ENCODE data around the gene MED23. TPM values are rescaled to one million over a fixed set of nuclear protein-coding genes. Genes with fewer than 3 reads are reported as not detected.

Gene MED23
- total and polyA plus RNA-seq, 8 donors, result 9.7 to 22.8 (median 13.2) TPM

GRCh38 chr6:131663578-131664165 is 35.6 kb upstream of the MED23 start:
- no peak for FAIRE-seq
- H3K27me3 ChIP-seq, result no peaks in the 10 kb centered on the region
- intact Hi-C loops (cut with DNase I), result no loop called here
- no peak for DNase-seq
- H3K4me1 ChIP-seq, result no peaks in the 10 kb centered on the region
- ATAC-seq, result no peak
- no peak overlapping the region for H3K27ac ChIP-seq
- 85 to 93% methylated on average over 2 of the region's 2 CpGs for WGBS, 2 donors
- H3K9me3 ChIP-seq, result no peaks in the 10 kb centered on the region
- TF ChIP-seq CTCF (IDR thresholded peaks at IDR 0.05), result no peak
- H3K36me3 ChIP-seq, result no peaks in the 10 kb centered on the region
- H3K4me3 ChIP-seq, result no peak overlapping the region

- Histone ChIP-seq H3K27ac (no peak overlapping the region), H3K4me3 (no peak overlapping the region), H3K27me3 (no peaks in the 10 kb centered on the region), H3K9me3 (no peaks in the 10 kb centered on the region), H3K4me1 (no peaks in the 10 kb centered on the region), H3K36me3 (no peaks in the 10 kb centered on the region)
- DNase-seq (no peak), FAIRE-seq (no peak), ATAC-seq (no peak)
- intact Hi-C loops (cut with DNase I), result no loop called here
- TF ChIP-seq CTCF (IDR thresholded peaks at IDR 0.05), result no peak
- 63 to 79% methylated on average over 1 of the region's 1 CpG for WGBS, 2 donors
These were observed 32.2 kb upstream of the MED23 start for GRCh38 chr6:131660195-131660594.

GRCh38 chr6:131658287-131658686 is 30.2 kb upstream of the MED23 start:
- WGBS, 2 donors, result 85 to 92% methylated on average over 3 of the region's 3 CpGs
- Histone ChIP-seq H3K36me3 (no peaks in the 10 kb centered on the region), H3K27me3 (no peaks in the 10 kb centered on the region), H3K9me3 (no peaks in the 10 kb centered on the region), H3K4me3 (no peak overlapping the region), H3K4me1 (no peaks in the 10 kb centered on the region), H3K27ac (no peak overlapping the region)
- intact Hi-C loops (cut with DNase I), result no loop called here
- FAIRE-seq, result no peak
- no peak for DNase-seq
- no peak for TF ChIP-seq CTCF (IDR thresholded peaks at IDR 0.05)
- ATAC-seq, result no peak

- intact Hi-C loops (cut with DNase I), result no loop called here
- no peak for ATAC-seq
These were observed 29.6 kb upstream of the MED23 start for GRCh38 chr6:131657630-131658111.

More at GRCh38 chr6:131657630-131658111, 29.6 kb upstream of the MED23 start:
- Histone ChIP-seq H3K36me3 (no peaks in the 10 kb centered on the region), H3K27ac (no peak overlapping the region), H3K4me1 (peaks cover 1 to 3% (median 2%) of the 10 kb centered on the region in 3 donors), H3K27me3 (no peaks in the 10 kb centered on the region), H3K9me3 (no peaks in the 10 kb centered on the region), H3K4me3 (no peak overlapping the region)
- WGBS, 2 donors, result 73 to 77% methylated on average over 6 of the region's 6 CpGs
- FAIRE-seq (no peak), DNase-seq (no peak)
- TF ChIP-seq CTCF (IDR thresholded peaks at IDR 0.05), result no peak
